HG03521 (cell line): ENCODE measurements around the gene ATP6V0C.

Experiments used
- ATAC-seq: cut with Tn5 transposase; IDR thresholded peaks from one replicate; pipeline ENCODE4 v1.9.1; 2021; ENCODE audit warnings: mild to moderate bottlenecking, moderate library complexity; ENCODE audit not compliant: unreplicated experiment

ATP6V0C gene

DNA sequence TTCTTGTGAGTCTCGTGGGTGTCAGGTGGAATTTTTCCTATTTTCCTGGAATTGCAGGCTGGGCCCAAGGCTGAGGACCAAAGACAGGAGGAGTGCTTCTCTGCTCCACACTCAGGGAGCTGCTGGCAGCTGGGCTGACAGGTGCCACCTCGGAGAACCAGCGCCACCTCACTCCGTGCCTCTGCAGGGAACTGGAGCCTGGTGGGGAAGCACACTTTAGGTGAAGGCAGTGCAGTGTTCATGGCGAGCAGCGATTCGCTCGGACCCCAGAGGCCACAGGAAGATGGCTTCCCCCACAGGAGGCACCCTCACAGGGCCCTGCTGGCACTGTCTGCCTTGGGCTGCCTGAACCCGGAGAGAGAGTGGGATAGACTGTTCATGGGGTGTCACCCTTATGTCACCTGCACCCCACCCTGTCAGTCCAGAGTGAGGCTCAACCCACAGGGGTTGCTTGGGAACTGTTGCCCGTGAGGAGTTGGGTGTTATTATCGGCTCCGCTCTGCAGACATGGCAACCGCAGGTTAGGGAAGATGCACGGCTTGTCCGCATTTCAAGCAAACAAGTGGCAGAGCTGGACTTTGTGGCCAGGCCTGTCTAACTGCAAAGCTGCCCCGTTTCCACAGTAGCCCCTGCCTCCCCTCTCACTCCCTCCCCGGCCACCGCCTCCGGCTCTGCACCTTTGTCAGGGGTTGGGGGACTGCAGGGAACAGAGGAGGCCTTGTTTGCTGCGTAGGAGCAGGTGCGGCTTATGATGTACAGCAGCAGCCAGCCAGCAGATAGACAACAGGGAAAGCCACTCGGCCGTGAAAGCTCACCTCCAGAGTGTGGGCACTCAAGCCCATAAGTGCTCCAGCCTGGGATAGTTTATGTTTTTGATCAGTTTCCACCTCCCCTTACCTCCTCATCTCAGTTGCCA is 23.3 kb upstream of the ATP6V0C start:
- no peak for ATAC-seq

DNA sequence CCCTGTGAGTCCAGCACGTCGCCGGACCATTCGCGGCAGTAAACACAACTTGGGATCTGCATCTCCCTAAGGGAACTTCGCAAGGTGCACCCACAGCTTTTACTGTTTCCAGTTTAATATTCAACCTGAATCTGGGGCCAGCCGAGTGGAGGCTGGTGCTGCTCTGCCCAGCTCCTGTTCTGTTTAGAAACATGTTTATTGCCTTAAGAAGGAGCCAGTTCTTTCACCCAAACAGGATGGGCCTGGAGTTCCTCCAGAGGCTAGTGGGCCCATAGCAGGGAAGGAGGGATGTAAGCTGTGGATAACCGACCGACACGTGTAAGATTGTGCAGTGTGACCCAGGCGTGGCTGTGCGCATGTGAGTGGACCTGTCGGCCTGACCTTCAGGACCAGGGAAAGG is 21.5 kb upstream of the ATP6V0C start:
- no peak for ATAC-seq

DNA sequence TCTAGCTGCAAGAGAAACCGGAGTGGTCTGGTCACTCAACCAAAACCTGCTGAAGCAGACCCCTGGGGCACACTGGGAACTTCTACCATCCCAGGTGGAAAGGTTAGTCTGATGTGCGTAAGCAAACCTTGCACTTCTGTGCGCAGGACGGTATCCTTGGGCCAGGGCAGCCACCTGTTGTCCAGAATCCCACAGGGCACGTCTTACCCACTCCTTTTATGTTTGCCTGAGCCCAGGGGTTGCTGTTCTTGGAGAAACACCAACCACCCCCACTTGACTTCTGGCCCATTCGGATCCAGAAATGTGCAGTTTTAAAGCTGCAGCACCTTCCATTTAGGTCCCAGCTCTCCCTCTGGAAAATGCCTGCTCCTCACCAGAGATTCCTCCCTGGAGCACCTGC is 20.1 kb upstream of the ATP6V0C start:
- no peak for ATAC-seq

DNA sequence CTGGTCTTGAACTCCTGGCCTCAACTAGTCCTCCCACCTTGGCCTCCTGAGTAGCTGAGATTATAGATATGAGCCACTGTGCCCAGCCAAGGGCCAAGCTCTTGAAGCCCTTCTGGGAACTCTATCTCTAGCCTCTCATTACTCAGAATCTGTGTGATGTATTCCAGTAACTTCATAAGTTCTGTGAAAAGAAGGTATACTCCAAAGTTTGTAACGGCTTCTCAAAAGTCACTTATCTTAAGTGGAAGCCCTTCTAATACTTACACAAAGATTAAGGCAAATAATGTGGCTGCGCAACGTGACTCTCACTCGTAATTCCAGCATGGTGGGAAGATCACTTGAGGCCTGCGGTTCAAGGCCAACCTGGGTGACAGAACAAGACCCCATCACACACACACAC is 19.1 kb upstream of the ATP6V0C start:
- no peak for ATAC-seq

DNA sequence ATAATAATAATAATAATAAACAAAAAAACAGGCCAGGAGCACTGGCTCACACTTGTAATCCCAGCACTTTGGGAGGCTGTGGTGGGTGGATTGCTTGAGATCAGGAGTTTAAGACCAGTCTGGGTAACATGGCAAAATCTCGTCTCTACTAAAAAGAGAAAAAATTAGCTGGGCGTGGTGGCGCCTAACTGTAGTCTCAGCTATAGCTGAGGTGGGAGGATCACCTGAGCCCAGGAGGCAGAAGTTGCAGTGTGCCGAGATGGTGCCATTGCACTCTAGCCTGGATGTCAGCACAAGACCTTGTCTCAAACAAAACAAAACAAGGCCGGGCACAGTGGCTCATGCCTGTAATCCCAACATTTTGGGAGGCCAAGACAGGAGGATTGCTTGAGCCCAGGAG is 18.7 kb upstream of the ATP6V0C start:
- no peak for ATAC-seq

DNA sequence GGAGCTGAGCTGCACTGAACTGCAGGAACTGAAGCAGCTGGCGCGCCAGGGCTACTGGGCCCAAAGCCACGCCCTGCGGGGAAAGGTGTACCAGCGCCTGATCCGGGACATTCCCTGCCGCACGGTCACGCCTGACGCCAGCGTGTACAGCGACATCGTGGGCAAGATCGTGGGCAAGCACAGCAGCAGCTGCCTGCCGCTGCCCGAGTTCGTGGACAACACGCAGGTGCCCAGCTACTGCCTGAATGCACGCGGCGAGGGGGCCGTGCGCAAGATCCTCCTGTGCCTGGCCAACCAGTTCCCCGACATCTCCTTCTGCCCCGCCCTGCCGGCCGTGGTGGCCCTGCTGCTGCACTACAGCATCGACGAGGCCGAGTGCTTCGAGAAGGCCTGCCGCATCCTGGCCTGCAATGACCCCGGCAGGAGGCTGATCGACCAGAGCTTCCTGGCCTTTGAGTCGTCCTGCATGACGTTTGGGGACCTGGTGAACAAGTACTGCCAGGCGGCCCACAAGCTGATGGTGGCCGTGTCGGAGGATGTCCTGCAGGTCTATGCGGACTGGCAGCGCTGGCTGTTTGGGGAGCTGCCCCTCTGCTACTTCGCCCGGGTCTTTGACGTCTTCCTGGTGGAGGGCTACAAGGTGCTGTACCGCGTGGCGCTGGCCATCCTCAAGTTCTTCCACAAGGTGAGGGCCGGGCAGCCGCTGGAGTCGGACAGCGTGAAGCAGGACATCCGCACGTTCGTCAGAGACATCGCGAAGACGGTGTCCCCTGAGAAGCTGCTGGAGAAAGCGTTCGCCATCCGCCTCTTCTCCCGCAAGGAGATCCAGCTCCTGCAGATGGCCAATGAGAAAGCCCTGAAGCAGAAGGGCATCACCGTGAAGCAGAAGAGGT is 17.3 kb upstream of the ATP6V0C start:
- ATAC-seq: no peak

DNA sequence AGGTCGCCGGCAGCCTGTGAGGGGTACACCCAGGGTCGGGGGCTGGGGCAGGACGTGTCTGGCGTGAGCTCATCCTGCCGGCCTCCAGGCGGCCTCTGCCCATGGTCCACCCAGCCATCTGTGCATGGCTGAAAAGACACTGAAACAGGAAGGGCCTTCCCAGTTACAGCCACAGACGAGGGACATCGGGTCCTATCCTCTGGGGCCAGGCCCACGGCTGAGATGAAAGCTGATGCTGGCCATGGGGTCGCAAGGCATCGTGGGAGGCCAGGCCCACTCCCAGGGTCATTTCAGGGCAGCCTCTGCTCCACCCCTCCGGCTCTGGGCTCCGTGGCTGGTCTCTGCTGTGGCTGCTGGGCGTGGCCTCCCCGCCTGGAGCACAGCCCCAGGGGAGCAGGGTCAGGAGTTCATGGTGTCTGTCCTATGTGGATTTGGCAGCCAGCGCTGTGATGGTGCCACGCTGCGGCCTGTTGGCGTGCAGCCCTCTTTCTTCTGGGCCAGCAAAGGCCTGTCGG is 16.6 kb upstream of the ATP6V0C start:
- ATAC-seq: no peak

DNA sequence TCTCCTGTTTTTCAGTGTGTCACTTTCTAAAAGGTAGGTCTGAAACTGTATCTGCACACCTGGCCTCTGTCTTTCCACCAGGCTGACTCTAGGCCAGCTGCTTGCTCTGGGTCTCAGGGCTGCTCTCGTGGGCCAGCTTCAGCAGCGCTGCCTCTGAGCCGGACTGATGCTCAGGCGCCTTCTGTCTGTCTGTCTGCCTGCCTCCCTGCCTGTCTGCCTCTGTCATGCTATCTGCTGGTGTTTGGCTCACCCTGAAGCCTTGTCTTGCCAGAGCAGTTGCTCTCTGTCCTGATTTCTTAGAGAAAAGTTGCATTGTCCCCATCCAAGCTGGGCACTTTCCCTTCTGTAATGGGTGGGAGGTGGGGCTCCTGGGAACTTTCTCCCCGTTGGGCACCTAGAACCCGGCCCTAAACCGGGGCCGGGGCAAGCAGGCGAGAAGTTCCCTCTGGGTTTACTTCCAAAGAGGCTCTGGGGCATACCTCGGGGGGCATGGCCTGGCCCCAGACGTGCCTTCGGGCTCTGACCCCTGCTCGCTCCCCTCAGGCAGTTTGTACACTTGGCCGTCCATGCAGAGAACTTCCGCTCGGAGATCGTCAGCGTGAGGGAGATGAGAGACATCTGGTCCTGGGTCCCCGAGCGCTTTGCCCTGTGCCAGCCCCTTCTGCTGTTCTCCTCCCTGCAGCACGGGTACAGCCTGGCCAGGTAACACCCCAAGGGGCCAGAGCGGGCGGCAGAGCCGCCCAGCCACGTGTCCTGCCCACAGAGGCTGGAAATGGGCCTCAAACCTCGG is 15.9 kb upstream of the ATP6V0C start:
- ATAC-seq: no peak

DNA sequence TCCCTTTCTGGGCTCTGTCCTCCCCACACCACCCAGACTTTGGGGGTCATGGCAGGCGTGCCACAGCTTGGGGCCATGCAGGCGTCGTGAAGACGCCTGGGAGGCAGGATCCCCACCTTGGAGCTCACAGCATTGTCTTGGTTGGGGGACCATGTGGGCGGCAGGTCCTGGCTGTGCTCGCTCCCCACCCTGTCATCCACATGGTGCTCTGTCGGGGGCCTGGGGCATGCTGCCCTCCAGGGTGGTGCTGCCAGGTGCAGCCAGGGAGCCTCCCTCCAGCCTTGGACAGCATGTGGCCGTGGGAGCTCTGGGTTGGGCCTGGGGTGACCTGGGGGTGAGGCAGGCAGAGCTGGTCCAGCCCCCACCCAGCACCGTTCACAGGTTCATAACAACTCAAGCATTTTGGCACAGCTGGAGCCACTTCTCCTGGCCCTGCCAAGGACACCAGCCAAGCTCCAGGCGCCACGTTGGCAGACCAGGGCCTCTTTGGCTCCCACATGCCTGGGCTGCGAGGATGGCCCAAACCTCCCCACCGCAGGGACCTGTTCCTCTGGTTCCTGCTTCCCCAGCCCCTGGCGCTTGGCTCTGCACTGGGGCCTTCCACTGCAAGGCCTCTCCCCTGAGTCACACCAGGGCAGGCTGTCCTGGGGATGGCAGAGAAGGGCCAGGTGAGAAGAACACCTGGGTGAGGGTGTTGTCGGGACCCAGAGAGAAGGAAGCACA is 15.1 kb upstream of the ATP6V0C start:
- no peak for ATAC-seq

DNA sequence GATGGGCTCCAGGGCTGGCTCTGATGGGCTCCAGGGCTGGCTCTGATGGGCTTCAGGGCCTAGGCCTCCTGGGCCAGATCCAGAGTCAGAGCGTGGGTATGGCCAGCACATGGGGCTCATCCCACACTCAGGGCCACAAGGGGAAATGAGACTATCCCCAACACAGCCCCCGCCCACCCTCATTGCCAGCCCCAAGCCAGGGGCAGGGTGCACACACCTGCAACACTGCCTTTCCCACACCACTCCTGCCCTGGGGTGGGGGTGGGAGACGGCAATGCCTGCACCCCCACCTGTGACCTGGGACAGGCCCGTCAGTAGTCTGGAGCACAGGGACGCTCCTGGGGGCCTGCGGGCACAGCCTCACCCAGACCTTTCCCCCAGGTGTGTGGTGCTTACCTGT is 14.3 kb upstream of the ATP6V0C start:
- ATAC-seq: no peak

DNA sequence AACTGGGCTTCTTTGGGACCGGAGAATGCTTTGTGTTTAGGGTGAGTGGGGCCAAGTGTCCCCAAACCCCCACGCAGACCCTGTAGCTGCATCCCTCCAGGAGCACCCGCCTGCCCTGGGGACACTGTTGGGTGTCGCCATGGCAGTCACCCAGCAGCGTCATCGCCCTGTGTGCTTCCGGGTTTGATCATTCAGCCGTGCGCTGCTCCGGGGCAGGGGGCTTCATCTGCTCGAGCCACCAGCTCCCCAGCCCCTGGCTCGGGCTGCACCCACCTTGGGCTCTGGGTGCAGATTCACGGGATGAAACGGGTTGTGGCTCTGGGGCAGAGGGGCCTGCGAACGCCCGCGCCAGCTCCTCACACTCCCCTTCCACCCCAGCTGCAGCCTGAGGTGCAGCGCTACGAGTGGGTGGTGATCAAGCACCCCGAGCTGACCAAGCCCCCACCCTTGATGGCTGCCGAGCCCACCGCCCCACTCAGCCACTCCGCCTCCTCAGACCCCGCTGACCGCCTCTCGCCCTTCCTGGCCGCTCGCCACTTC is 13.8 kb upstream of the ATP6V0C start:
- ATAC-seq: no peak

DNA sequence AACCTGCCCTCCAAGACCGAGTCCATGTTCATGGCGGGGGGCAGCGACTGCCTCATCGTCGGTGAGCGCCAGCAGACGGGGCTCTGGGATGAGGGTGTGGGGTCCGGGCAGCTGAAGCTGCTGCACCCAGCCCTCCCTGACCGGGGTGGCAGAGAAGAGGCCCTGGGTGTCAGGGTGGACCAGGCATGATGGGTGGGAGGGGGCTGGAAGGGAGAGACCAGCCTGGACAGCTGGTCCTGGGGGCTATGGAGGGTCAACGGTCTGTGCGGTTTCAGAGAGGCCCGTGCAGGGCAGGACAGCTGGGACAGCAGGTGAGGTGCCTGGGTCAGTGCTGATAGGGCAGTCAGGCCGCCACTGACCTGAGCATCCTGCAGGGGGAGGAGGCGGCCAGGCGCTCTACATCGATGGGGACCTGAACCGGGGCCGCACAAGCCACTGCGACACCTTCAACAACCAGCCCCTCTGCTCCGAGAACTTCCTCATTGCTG is 13.3 kb upstream of the ATP6V0C start:
- no peak for ATAC-seq

DNA sequence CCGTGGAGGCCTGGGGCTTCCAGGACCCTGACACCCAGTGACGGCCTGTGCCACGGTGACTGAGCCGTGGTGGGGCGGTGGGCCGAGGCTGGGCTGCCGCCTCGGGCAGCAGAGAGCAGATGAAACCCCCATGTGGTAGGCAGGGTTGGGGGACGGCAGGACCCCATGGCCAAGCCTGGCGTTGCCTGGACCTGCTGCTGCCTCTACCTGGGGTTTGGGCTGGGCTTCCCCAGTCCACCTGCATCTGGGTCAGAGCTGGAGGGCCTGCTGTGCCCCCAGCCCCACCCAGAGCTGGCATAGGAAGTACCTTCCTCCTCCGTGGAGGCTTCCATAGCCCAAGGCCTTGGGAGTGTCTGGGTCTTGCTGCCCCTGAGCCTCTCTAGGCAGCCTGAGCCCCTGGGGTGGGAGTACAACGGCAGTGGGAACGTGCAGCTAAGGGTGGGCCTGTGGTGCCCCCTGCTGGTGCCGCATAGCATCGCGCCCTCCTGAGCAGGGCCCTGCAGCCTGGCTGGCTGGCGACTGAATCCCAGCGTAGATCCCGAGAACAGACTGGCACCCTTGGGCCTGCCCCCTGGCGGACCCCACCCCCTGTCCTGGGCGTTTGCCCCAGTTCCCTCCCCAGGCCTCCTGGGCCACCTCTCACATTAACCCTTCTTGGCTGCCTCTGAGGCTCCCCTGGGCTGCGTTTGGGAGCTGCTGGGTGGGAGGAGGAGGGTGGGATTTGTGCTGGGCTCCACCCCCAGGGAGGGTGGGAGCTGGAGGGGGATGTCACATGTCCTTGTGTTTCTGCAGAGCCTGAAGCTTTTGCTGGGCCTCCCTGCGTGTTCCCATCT is 12.6 kb upstream of the ATP6V0C start:
- no peak for ATAC-seq

DNA sequence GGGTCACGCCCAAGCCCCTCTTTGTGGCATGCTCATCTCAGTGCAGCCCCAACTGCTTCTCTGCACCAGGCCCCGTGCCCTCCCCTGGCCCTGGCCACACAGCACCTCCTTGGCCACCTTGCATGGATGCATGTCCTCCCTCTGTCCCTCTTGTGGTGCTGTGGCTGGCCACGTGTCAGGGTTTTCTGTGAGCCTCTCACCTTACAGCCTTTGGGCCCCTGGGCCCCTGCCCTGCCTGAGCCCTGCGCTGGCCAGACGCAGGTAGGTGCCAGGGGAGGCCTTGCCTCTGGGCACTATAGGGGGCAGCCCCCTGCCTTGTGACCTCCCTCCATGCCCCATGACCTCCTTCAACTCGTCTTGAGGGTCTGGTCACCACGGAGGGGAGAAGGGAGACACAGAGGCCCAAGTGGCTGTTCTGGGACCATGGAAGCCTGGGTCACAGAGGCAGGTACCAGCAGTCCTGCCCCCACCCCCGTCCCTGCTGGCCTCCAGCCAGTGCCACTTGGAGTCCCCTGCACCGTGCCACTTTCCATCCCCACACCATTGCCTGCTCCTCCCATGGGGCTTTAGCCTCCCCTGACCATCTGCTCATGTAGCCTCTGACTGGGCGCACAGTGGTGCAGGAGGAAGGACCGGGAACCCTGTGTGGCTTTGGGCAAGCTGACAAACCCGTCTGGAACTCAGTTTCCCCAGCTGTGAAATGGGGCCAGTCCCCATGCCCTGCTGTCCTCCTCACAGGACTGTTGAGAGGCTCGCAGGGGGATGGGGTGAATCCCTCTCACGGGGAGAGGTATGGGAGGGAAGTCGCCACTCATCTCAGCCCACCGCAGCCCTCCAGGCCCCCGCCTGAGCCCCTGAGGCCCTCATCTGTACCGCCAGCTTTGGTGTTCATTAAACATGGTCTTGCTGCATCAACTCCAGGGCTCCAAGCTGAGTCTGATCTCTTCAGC is 11.5 kb upstream of the ATP6V0C start:
- no peak for ATAC-seq

DNA sequence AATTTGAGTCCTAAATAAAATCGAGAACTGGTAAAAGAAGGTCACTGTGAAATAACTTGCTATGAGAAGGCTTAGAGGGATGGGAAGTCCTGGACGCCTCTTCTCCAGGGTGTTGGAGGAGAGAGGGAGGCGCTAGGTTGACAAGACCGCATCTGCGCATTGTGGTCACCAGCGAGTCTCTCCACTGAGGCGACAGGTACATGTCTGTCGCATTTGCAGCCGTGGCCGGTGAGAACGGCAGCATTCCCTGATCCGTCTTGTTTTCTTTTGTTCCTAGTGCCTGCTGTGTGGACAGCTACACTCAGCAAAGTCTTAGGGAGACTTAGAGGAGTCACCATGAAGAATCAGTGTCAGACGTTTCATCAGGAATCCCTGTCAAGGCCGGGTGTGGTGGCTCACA is 8.1 kb upstream of the ATP6V0C start:
- no peak for ATAC-seq

DNA sequence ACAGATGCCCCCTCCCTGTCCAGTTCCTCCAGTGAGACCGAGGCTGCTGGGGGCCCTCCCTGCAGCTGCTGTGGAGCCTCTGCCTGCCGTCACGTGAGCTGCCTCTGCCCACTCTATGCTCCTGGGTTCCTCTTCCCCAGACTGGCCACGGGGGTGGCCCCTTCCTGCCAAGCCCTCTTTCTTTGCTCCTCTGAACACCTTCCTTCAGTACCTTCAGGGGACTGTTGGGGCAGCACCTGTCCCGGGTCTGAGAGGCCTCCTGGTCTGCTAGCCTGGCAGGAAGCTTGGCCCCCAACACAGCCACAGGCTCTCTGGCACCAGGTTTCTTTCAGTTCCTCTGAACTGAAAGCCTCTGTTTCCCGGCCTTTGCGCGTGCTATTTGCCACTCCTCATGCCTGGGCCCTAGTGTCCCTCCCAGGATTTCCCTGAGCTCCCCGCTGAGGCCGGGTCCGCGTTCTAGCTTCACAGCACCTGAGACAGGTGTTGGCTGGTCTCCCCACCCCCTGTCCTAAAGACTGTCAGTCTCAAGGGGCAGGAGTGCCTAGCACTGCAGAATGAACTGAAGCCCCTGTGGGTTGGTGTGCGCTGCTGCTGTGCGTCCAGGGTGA is 6.6 kb upstream of the ATP6V0C start:
- ATAC-seq: no peak

DNA sequence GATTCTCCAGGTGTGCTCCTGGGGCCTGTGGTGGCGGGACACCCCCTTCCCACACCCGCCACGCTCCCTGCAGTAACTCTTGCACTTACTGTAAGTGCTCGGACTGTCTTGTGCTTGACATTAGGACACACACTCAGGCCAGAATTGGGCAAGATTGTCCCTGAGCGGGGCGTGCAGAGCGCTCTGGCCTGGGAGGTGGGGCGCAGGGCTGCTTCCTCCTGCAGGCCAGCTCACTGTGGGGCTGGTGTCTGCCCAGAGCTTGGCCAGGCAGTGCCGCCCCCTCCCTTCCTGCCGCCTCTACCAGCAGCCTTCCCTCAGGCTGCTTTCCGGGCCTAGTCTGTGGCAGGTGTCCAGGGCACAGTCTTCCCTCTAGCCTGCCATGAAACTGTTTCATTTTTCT is 6.1 kb upstream of the ATP6V0C start:
- no peak for ATAC-seq
